Vagina (tissue), 2 donors: ENCODE results near the gene TERB1. TPM values are rescaled to one million over a fixed set of nuclear protein-coding genes. Genes with fewer than 3 reads are reported as not detected.
"Not testable (repeated sequence)": the region's sequence is repeated elsewhere in the genome, so short reads cannot be mapped to it uniquely, and the experiment has no call there.

ENCODE experiments used
- DNase-seq, 2 donors: peaks; one replicate each; pipeline ENCODE4 v3.0.0-alpha.2; 2017; ENCODE audit errors: extremely low spot score in 2 of 2
- H3K27ac ChIP-seq: fragments of 200-600 bp; sonication (generic); one replicate; pipeline ENCODE4 v1.5.1; 2019
- H3K27me3 ChIP-seq: fragments of 200-600 bp; sonication (generic); one replicate; pipeline ENCODE4 v1.5.1; 2019
- H3K36me3 ChIP-seq, 2 donors: fragments of 200-600 bp; sonication (generic); one replicate each; pipeline ENCODE4 v1.5.1; 2017 to 2019
- H3K4me1 ChIP-seq: fragments of 200-600 bp; sonication (generic); one replicate; pipeline ENCODE4 v1.5.1; 2019
- H3K4me3 ChIP-seq, 2 donors: fragments of 200-600 bp; sonication (generic); 1 replicate in 1 of 2; 2 replicates in 1 of 2; pipeline ENCODE4 v1.5.1; 2016 to 2019
- H3K9me3 ChIP-seq: fragments of 200-600 bp; sonication (generic); one replicate; pipeline ENCODE4 v1.5.1; 2019
- CTCF ChIP-seq, 3 experiments: fragments of 450-650 bp in 2 of 3; fragments of 200-600 bp in 1 of 3; sonication (generic) in 1 of 3; IDR thresholded peaks; one replicate each; pipeline ENCODE4 v1.5.1; 2017 to 2019; ENCODE audit warnings: antibody characterized with exemption in 3 of 3, mild to moderate bottlenecking in 2 of 3, moderate library complexity in 2 of 3
- POLR2A ChIP-seq, 2 donors: fragments of 450-650 bp; IDR thresholded peaks; one replicate each; pipeline ENCODE4 v1.6.1; 2017; ENCODE audit warnings: antibody characterized with exemption in 2 of 2, mild to moderate bottlenecking in 2 of 2, moderate library complexity in 2 of 2
- POLR2AphosphoS5 ChIP-seq, 2 donors: sonication (generic); formaldehyde crosslinking; IDR thresholded peaks; one replicate each; pipeline ENCODE4 v1.9.0; 2017; ENCODE audit warnings: antibody characterized with exemption in 2 of 2, mild to moderate bottlenecking in 2 of 2, low read depth in 1 of 2; ENCODE audit not compliant: insufficient read depth in 1 of 2
- intact Hi-C: fragments of 100-400 bp; cut with DNase I; formaldehyde crosslinking; loops from one replicate; pipeline ENCODE4 v1.15.1; 2023
- total RNA-seq: library from RNA; depleted of rRNA; stranded (reverse); fragments of >200 nt; gene quantifications from one replicate; pipeline ENCODE4 v1.2.3, GENCODE V29; 2016

TERB1 gene
- total RNA-seq, 1 donor from 2014 or later, result not detected

GRCh38 chr16:66810391-66810790 lies 9.0 kb upstream of the TERB1 start:
- Histone ChIP-seq H3K4me1 (no peaks in the 10 kb centered on the region), H3K27ac (no peak overlapping the region), H3K9me3 (no peaks in the 10 kb centered on the region), H3K27me3 (no peaks in the 10 kb centered on the region), H3K36me3 (peaks cover 3 to 75% of the 10 kb centered on the region in 2 donors), H3K4me3 (no peak overlapping the region)
- TF ChIP-seq CTCF (IDR thresholded peaks at IDR 0.05) (no peak), POLR2AphosphoS5 (IDR thresholded peaks at IDR 0.05; ENCODE audit: insufficient read depth in 1 of 2, low read depth in 1 of 2) (no peak), POLR2A (IDR thresholded peaks at IDR 0.05) (no peak)
- no peak for DNase-seq
- intact Hi-C loops, result no loop called here

- no peak for TF ChIP-seq CTCF (IDR thresholded peaks at IDR 0.05)
- no peak for TF ChIP-seq POLR2AphosphoS5 (IDR thresholded peaks at IDR 0.05; ENCODE audit: insufficient read depth in 1 of 2, low read depth in 1 of 2)
- no peak for TF ChIP-seq POLR2A (IDR thresholded peaks at IDR 0.05)
- no peak overlapping the region for H3K4me3 ChIP-seq
- intact Hi-C loops, result no loop called here
- no peaks in the 10 kb centered on the region for H3K27me3 ChIP-seq
- no peaks in the 10 kb centered on the region for H3K9me3 ChIP-seq
- no peak for DNase-seq
- peaks cover 3 to 75% of the 10 kb centered on the region in 2 donors for H3K36me3 ChIP-seq
- no peak overlapping the region for H3K27ac ChIP-seq
- H3K4me1 ChIP-seq, result no peaks in the 10 kb centered on the region
Measured at GRCh38 chr16:66809765-66810164, 8.4 kb upstream of the TERB1 start.

GRCh38 chr16:66802159-66802558 lies 775 bp upstream of the TERB1 start:
- no peaks in the 10 kb centered on the region for H3K27me3 ChIP-seq
- TF ChIP-seq CTCF (IDR thresholded peaks at IDR 0.05) (no peak), POLR2A (IDR thresholded peaks at IDR 0.05) (no peak), POLR2AphosphoS5 (IDR thresholded peaks at IDR 0.05; ENCODE audit: insufficient read depth in 1 of 2, low read depth in 1 of 2) (no peak)
- H3K27ac ChIP-seq, result no peak overlapping the region
- no peak for DNase-seq
- H3K36me3 ChIP-seq, result peaks cover 3 to 52% of the 10 kb centered on the region in 2 donors
- no peak overlapping the region for H3K4me3 ChIP-seq
- intact Hi-C loops, result no loop called here
- H3K9me3 ChIP-seq, result no peaks in the 10 kb centered on the region
- H3K4me1 ChIP-seq, result no peaks in the 10 kb centered on the region

GRCh38 chr16:66800856-66801255 lies 528 bp downstream of the TERB1 start:
- no peak for DNase-seq
- intact Hi-C loops, result no loop called here
- no peak overlapping the region for H3K27ac ChIP-seq
- TF ChIP-seq POLR2AphosphoS5 (IDR thresholded peaks at IDR 0.05; ENCODE audit: insufficient read depth in 1 of 2, low read depth in 1 of 2), result no peak
- TF ChIP-seq POLR2A (IDR thresholded peaks at IDR 0.05), result no peak
- no peak for TF ChIP-seq CTCF (IDR thresholded peaks at IDR 0.05)
- H3K4me3 ChIP-seq, result no peak overlapping the region
- peaks cover 0 to 40% of the 10 kb centered on the region in 2 donors for H3K36me3 ChIP-seq
- no peaks in the 10 kb centered on the region for H3K27me3 ChIP-seq
- H3K4me1 ChIP-seq, result no peaks in the 10 kb centered on the region
- no peaks in the 10 kb centered on the region for H3K9me3 ChIP-seq

GRCh38 chr16:66798161-66798560 lies 3.2 kb downstream of the TERB1 start:
- no peak for TF ChIP-seq POLR2AphosphoS5 (IDR thresholded peaks at IDR 0.05; ENCODE audit: insufficient read depth in 1 of 2, low read depth in 1 of 2)

GRCh38 chr16:66793984-66794383 lies 7.4 kb downstream of the TERB1 start:
- intact Hi-C loops, H3K9me3 ChIP-seq: not testable (repeated sequence)

More at GRCh38 chr16:66798161-66798560, 3.2 kb downstream of the TERB1 start:
- Histone ChIP-seq H3K9me3 (no peaks in the 10 kb centered on the region), H3K4me1 (no peaks in the 10 kb centered on the region), H3K36me3 (peaks cover 0 to 14% of the 10 kb centered on the region in 2 donors), H3K27me3 (no peaks in the 10 kb centered on the region), H3K4me3 (no peak overlapping the region), H3K27ac (no peak overlapping the region)
- intact Hi-C loops, result no loop called here
- no peak for DNase-seq

More at GRCh38 chr16:66793984-66794383, 7.4 kb downstream of the TERB1 start:
- not testable (repeated sequence) for H3K27me3 ChIP-seq, H3K36me3 ChIP-seq, H3K4me1 ChIP-seq, H3K27ac ChIP-seq, DNase-seq, H3K4me3 ChIP-seq
